ENCODE measurements around the gene RALGAPA2.

DNA sequence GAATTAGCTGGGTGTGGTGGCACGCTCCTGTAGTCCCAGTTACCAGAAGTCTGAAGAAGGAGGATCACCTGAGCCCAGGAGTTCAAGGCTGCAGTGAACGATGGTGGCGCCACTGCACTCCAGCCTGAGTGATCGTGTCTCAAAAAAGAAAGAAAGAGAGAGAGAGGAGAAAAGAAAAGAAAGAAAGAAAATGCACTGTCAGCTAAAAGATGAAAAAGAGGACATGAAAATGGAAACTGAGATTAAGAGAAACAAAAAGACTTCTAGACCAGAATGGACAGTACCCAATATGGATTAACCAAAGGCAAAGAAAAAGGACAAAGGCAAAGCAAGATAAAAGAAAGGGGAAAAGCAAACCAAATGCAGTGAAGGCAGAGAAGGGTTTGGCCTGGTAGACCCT is 9.0 kb upstream of the RALGAPA2 start:
- TF ChIP-seq, protein P1, sequence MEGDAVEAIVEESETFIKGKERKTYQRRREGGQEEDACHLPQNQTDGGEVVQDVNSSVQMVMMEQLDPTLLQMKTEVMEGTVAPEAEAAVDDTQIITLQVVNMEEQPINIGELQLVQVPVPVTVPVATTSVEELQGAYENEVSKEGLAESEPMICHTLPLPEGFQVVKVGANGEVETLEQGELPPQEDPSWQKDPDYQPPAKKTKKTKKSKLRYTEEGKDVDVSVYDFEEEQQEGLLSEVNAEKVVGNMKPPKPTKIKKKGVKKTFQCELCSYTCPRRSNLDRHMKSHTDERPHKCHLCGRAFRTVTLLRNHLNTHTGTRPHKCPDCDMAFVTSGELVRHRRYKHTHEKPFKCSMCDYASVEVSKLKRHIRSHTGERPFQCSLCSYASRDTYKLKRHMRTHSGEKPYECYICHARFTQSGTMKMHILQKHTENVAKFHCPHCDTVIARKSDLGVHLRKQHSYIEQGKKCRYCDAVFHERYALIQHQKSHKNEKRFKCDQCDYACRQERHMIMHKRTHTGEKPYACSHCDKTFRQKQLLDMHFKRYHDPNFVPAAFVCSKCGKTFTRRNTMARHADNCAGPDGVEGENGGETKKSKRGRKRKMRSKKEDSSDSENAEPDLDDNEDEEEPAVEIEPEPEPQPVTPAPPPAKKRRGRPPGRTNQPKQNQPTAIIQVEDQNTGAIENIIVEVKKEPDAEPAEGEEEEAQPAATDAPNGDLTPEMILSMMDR (IDR thresholded peaks at IDR 0.05): no peak
- TF ChIP-seq POLR2A (IDR thresholded peaks at IDR 0.05): no peak

All from Peyer's patch (tissue), 4 donors.